ENCODE results near the gene PADI1.

The PADI1 gene

GRCh38 chr1:17196496-17197185, 8.3 kb upstream of the PADI1 start:
- DNase-seq (ENCODE audit: low spot score), result no peak

- no peak for DNase-seq (ENCODE audit: low spot score)
These were observed 7.2 kb upstream of the PADI1 start for GRCh38 chr1:17197696-17198095.

DNA sequence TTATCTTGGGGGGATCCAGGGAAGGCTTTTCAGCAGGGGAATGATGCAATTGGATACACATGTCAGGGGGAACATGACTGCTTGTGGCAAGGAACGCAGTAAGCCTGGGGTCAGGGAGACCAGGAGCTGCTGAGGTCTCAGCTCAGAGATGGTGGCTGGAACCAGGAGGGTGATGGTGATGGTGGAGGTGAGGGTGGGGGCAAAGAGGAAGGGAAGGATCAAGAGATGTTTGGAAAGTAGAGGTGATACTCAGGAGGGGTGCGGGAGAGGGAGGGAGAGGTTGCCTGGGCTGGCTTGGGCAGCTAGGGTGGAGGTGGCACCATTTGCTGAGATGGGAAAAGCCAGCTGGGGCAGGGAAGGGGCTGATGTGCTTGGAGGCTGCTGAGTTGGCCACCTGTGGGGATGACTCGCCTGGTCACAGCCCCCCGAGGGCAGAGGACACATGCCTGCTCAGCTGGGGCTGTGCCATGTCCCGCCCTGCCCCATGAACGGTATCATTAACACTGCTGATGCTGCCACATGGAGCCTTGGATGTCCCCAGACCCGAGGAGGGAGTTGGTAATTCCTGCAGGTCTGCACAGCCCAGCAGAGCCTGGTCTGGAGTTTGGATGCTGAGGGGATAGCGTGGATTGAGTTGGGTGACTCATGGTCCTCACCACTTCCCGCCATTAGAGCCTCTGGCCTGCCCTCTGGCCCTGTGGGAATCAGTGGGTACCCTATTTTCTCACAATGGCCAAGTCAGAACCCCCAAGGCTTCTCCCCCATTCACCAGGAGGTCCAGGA, 6.3 kb upstream of the PADI1 start:
- DNase-seq (ENCODE audit: low spot score), result no peak

DNA sequence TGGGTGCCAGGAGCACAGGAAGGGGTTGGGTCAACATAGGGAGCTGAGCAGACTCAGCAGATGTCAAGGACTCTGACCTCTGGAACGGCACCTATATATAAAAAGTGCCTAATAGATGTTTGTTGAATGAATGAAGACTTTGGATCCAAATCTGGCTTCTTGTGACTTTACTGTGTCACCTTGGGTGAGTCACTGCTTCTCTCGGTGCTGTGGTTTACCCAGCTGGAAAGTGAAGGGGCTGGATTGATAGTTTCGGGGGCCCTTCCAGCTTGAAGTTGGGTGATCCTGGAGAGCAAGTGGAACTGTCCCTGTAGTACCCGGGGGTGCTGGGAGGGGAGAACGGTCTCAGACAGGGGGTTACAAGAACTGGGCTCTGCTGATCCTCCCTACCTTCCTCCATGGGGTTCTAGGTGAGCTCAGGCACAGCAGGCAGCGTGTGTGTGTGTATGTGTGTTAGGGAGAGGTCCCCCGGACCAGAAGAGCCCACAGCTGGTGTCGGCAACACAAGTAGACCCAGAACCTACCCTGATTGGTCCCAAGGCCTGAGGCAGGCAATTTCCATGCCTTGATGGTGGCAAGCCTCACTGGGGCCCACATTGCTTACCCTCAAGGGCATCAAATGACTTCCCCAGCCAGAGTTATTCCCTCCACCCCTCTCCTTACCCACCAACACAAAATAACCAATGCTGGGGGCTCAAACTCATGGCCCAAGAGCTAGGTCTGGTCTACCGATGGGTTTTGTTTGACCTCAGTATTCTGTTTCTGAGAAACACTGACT, 5.5 kb upstream of the PADI1 start:
- DNase-seq (ENCODE audit: low spot score), result no peak

GRCh38 chr1:17200246-17200645, 4.7 kb upstream of the PADI1 start:
- DNase-seq (ENCODE audit: low spot score), result no peak

GRCh38 chr1:17200756-17201155, 4.2 kb upstream of the PADI1 start:
- no peak for DNase-seq (ENCODE audit: low spot score)

DNA sequence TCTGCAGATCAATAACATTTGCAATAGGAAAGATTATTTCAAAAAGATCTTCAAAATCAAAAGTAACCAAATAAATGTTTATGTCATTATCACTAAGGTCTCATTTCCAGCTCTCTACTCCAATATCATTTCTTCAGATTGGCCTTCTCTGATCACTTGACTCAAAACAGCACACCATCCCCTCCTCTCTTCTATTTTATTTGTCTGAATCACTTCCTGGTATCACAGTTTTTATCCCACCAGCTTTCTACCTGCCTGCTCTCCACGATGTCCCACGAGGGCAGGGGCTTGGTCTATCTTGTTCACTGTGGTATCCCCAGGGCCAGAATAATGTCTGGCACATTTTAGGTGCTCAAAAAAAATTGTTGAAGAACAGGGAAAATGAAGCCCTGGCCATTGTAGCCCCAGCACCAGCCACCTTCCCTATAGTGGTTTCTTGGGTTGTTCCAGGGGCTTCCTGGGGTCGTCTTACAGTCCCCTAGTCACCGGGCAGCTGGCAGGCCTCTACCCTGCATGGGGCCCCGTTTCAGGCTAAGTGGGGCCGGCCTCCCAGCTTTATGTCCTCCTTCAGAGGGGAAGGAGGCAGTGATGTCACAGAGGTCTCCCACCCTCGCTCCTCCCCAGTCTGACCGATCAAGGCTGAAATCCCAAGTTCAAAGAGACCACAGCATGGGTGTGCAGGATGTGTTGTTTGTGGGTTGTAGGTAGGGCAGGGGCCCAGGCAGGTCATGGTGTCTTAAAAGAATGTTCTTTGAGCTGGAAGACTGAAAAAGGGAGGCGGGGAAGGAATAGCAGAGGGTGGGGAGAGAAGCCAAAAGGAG, 3.5 kb upstream of the PADI1 start:
- no peak for DNase-seq (ENCODE audit: low spot score)

GRCh38 chr1:17205652-17206051, 724 bp downstream of the PADI1 start:
- DNase-seq (ENCODE audit: low spot score), result no peak

GRCh38 chr1:17206196-17206595, 1.3 kb downstream of the PADI1 start:
- no peak for DNase-seq (ENCODE audit: low spot score)

GRCh38 chr1:17207046-17207445, 2.1 kb downstream of the PADI1 start:
- DNase-seq (ENCODE audit: low spot score), result peak; percentile 59

DNA sequence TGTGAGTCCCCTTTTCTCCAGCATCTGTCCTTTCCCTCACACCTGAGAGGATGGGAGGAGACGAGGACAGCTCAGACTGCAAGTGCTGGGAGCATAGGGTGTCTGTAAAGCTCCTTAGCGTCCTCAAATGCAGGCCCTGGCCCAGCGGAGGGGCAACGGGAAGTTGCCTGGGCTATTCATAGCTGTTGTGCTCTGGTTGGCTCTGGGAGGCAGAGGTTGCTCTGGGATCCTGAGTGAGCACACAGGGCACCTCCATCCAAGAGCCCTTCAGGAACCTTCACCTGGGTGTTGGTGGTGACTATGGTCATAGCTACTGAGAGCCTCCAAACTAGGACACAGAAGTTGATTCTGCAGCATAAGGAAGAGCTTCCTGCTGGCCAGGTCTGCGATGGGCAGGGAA, 2.6 kb downstream of the PADI1 start:
- DNase-seq (ENCODE audit: low spot score), result no peak

DNA sequence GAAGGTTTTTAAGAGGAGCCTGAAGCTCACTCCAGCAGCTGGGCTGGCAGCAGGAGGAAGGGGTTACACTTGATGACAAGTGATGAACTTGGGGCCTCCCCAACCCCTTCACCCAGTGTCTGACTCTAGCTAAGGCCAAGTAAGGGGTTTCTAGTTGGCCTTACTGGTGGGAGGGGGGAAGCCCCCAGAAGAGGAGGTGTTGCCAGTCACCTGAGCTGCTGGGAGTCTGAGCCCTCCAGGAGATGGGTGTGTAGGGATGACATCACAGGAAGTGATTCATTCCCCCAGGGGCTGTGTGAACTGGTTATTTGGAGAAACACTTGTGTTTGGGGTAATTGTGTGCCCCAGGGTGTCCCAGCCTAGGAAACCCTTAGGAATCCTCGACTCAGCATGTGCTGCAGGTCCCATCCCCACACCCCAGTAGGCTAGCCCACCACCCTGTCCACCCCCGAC, 3.1 kb downstream of the PADI1 start:
- DNase-seq (ENCODE audit: low spot score), result peak; percentile 62

DNA sequence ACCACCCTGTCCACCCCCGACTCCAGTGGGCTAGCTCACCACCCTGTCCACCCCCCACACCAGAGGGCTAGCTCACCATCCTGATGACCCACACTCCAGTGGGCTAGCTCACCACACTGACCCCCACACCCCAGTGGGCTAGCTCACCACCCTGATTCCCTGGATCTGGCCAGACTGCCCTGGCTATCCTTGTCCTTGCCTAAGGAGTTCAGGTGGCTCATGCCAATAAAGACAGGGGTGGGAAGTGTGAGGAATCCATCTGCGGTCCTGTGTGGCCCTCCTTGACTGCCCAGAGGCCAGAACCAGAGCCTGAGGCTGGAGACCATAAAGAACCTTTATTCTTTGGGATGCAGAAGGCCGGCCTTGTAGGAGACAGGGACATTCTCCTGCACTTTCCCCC, 3.6 kb downstream of the PADI1 start:
- DNase-seq (ENCODE audit: low spot score), result no peak

GRCh38 chr1:17209430-17209829, 4.5 kb downstream of the PADI1 start:
- DNase-seq (ENCODE audit: low spot score), result no peak

- no peak for DNase-seq (ENCODE audit: low spot score)
These were observed 5.2 kb downstream of the PADI1 start for GRCh38 chr1:17210176-17210575.

- no peak for DNase-seq (ENCODE audit: low spot score)
These were observed 6.4 kb downstream of the PADI1 start for GRCh38 chr1:17211377-17211776.

- no peak for DNase-seq (ENCODE audit: low spot score)
These were observed 7.1 kb downstream of the PADI1 start for GRCh38 chr1:17212009-17212408.

DNA sequence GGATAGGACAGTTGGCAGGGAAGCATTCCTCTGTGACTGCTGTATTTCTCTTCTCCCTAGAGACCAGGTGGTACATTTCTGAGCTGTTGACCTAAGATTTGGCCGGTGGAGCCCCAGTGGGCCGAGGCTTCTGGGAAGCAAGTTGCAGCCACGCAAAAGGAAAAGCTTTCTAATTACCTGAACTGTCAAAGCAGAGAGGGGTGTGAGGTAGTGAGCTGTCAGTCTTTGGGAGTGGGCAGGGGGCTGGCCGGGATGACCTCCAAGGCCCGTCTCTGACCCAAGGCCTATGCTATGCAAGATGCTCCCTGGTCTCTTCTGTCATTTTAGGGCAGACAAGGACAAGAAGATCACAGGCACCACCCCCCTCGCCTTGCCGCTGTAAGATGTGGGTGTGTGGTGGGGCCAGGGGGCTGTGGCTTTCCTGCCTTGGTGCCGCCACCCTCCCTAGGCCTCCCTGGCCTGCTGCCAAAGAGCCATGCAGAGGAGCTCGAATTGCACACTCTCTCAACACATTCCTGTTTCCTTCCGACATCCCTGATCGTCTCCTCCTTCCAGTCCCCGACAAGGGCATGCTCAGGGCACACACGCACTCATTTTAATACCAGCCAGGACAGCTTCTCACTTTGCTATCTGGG, 7.7 kb downstream of the PADI1 start:
- DNase-seq (ENCODE audit: low spot score), result no peak

DNA sequence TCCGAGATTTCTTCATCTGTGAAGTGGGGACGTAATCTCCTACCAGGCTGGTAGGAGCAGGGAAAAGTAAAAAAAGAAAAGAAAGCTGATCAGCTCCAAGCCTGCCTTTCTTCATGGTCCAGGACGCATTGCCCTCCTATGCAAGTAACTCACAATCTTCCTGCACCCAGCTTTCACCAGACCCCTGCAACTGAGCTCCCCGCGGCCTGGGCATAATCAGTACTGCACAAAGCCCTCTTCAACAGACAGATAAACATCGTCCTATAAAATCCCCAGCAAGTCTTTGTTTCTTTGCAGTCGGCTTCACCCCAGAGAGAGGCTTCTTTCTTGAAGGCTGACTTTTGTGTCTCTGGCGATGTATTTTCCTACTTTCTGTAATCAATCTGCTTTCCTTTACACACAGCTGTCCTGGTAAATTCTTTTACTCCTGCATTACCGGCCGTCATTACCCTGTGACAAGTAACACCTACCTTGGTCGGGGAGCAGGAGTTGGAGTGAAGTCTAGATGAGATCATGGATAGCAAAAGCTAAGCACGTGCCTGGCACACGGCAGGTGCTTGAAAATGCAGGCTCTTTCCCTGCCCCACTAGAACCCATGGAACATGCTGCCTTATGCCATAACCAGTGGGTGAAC, 8.3 kb downstream of the PADI1 start:
- DNase-seq (ENCODE audit: low spot score), result no peak

DNA sequence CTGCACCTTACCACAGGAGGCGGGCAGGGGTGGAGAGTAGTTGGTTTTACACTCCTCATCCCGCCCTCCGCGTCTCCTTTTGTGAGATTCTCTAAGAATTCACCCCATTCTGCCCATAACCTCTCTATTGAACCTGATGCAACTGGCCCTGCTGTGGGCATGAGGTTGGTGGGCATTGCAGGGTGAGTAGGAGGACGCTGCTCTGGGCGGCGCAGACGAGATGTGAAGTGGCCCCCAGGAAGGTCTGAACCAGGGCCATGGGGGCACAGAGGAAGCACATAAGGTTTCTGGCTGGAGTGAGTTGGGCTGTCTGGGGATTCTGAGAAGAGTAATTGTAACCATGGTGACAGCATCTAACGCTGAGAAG, 8.8 kb downstream of the PADI1 start:
- DNase-seq (ENCODE audit: low spot score), result no peak
